Bronchial epithelial cell (primary cell): ENCODE measurements around the gene SORCS2. TPM values are rescaled to one million over a fixed set of nuclear protein-coding genes. Genes with fewer than 3 reads are reported as not detected.
A peak's percentile ranks its signal among the peaks of the same experiment; 100 is the strongest.

ENCODE experiments used
- DNase-seq: peaks from one replicate; pipeline ENCODE4 v3.0.0-alpha.2; 2010; ENCODE audit warnings: low read depth
- FAIRE-seq: peaks from 2 replicates; lab custom pipeline; 2011; peaks lifted over from hg19 to GRCh38; lab: Jason Lieb, UNC
- H3K27me3 ChIP-seq: 2 replicates; pipeline ENCODE4 v1.5.1; 2011; ENCODE audit warnings: low read length; ENCODE audit not compliant: control insufficient read depth, insufficient read depth
- H3K36me3 ChIP-seq: 2 replicates; pipeline ENCODE4 v1.5.1; 2011; ENCODE audit warnings: low read length; ENCODE audit not compliant: control insufficient read depth, insufficient read depth
- H3K4me3 ChIP-seq: 2 replicates; pipeline ENCODE4 v1.5.1; 2011; ENCODE audit warnings: mild to moderate bottlenecking, low read depth, low read length, control low read depth
- CTCF ChIP-seq: IDR thresholded peaks from 2 replicates; pipeline ENCODE4 v1.5.1; 2011; ENCODE audit warnings: mild to moderate bottlenecking, moderate library complexity, low read length, control low read depth, inconsistent platforms; ENCODE audit not compliant: insufficient read depth, severe bottlenecking
- total RNA-seq: library from RNA; depleted of rRNA; stranded (reverse); fragments of >200 nt; gene quantifications from 2 replicates; pipeline ENCODE4 v1.2.1, GENCODE V29; 2014

The SORCS2 gene
- total RNA-seq, 1 donor from 2014 or later = under 0.01 TPM

GRCh38 chr4:7651461-7651921, 459.2 kb downstream of the SORCS2 start:
- H3K27me3 ChIP-seq = no peaks in the 10 kb centered on the region
- no peaks in the 10 kb centered on the region for H3K36me3 ChIP-seq
- TF ChIP-seq CTCF = no peak
- FAIRE-seq = no peak
- H3K4me3 ChIP-seq = no peak overlapping the region
- peak; percentile 32 for DNase-seq

GRCh38 chr4:7652006-7652405, 459.7 kb downstream of the SORCS2 start:
- H3K27me3 ChIP-seq = no peaks in the 10 kb centered on the region
- no peak for TF ChIP-seq CTCF
- FAIRE-seq (no peak), DNase-seq (no peak)
- no peaks in the 10 kb centered on the region for H3K36me3 ChIP-seq
- H3K4me3 ChIP-seq = no peak overlapping the region

GRCh38 chr4:7652451-7652881, 460.1 kb downstream of the SORCS2 start:
- Histone ChIP-seq H3K4me3 (no peak overlapping the region), H3K27me3 (no peaks in the 10 kb centered on the region), H3K36me3 (no peaks in the 10 kb centered on the region)
- no peak for TF ChIP-seq CTCF
- FAIRE-seq (no peak), DNase-seq (no peak)

GRCh38 chr4:7652906-7653305, 460.6 kb downstream of the SORCS2 start:
- no peak for FAIRE-seq
- no peak for TF ChIP-seq CTCF

GRCh38 chr4:7653510-7654369, 461.4 kb downstream of the SORCS2 start:
- no peak for TF ChIP-seq CTCF
- DNase-seq (no peak), FAIRE-seq (no peak)
- H3K27me3 ChIP-seq = no peaks in the 10 kb centered on the region
- no peak overlapping the region for H3K4me3 ChIP-seq
- no peaks in the 10 kb centered on the region for H3K36me3 ChIP-seq

More at GRCh38 chr4:7652906-7653305, 460.6 kb downstream of the SORCS2 start:
- Histone ChIP-seq H3K4me3 (no peak overlapping the region), H3K27me3 (no peaks in the 10 kb centered on the region), H3K36me3 (no peaks in the 10 kb centered on the region)
- no peak for DNase-seq
